KMS-11 (cell line): Measurements from ENCODE around the gene DPH7.
A peak's percentile ranks its signal among the peaks of the same experiment; 100 is the strongest.
"Not testable (repeated sequence)": the region's sequence is repeated elsewhere in the genome, so short reads cannot be mapped to it uniquely, and the experiment has no call there.

Experiments used
- H2AFZ ChIP-seq: fragments of 200-600 bp; sonication (generic); 2 replicates; pipeline ENCODE4 v1.6.1; 2016; ENCODE audit warnings: antibody characterized with exemption, mixed run types, low read depth
- H3K27ac ChIP-seq: fragments of 200-600 bp; sonication (generic); 2 replicates; pipeline ENCODE4 v1.6.1; 2016; ENCODE audit warnings: mild to moderate bottlenecking, mixed run types
- H3K27me3 ChIP-seq: fragments of 200-600 bp; sonication (generic); 2 replicates; pipeline ENCODE4 v1.6.1; 2017; ENCODE audit warnings: mild to moderate bottlenecking, low read depth, mixed run types, moderate library complexity; ENCODE audit not compliant: insufficient read depth
- H3K36me3 ChIP-seq: fragments of 200-600 bp; sonication (generic); 2 replicates; pipeline ENCODE4 v1.6.1; 2017; ENCODE audit warnings: mild to moderate bottlenecking, mixed run types; ENCODE audit not compliant: insufficient read depth
- H3K4me1 ChIP-seq: fragments of 200-600 bp; sonication (generic); 2 replicates; pipeline ENCODE4 v1.6.1; 2016; ENCODE audit warnings: mild to moderate bottlenecking, low read depth, mixed run types; ENCODE audit not compliant: poor library complexity, severe bottlenecking
- H3K4me2 ChIP-seq: fragments of 200-600 bp; sonication (generic); 2 replicates; pipeline ENCODE4 v1.7.0; 2016; ENCODE audit warnings: mild to moderate bottlenecking, mixed run types
- H3K4me3 ChIP-seq: fragments of 200-600 bp; sonication (generic); IDR thresholded peaks from 2 replicates; pipeline ENCODE4 v1.6.1; 2017; ENCODE audit warnings: low read depth, low read length, mixed read lengths; ENCODE audit not compliant: insufficient read depth
- H3K79me2 ChIP-seq: fragments of 200-600 bp; sonication (generic); 2 replicates; pipeline ENCODE4 v1.6.1; 2016; ENCODE audit warnings: low read depth, mixed run types; ENCODE audit not compliant: insufficient read depth
- H3K9ac ChIP-seq: fragments of 200-600 bp; sonication (generic); 2 replicates; pipeline ENCODE4 v1.6.1; 2016; ENCODE audit warnings: mild to moderate bottlenecking, mixed run types
- H4K20me1 ChIP-seq: fragments of 200-600 bp; sonication (generic); 2 replicates; pipeline ENCODE4 v1.6.1; 2016; ENCODE audit warnings: mild to moderate bottlenecking, mixed run types; ENCODE audit not compliant: insufficient read depth
- CTCF ChIP-seq: fragments of 200-600 bp; sonication (generic); conservative IDR thresholded peaks from 2 replicates; pipeline ENCODE4 v1.6.1; 2017; ENCODE audit warnings: low read depth, mild to moderate bottlenecking, antibody characterized with exemption, low read length, moderate library complexity, mixed read lengths

Gene DPH7

GRCh38 chr9:137516144-137516917, 62.4 kb downstream of the DPH7 start:
- Histone ChIP-seq H3K9ac (no peak overlapping the region), H3K27ac (no peak overlapping the region), H3K36me3 (no peaks in the 10 kb centered on the region), H4K20me1 (no peaks in the 10 kb centered on the region), H3K79me2 (no peaks in the 10 kb centered on the region), H3K4me2 (peak overlapping the region; percentile 21; the same call in 1 of the 2 replicates), H3K4me1 (peaks cover 46% of the 10 kb centered on the region), H3K4me3 (no peak overlapping the region), H3K27me3 (no peaks in the 10 kb centered on the region), H2AFZ (no peak overlapping the region)
- no peak for TF ChIP-seq CTCF

GRCh38 chr9:137515338-137515724, 63.4 kb downstream of the DPH7 start:
- H3K9ac ChIP-seq: peak overlapping the region; percentile 62; the same call in 1 of the 2 replicates
- no peaks in the 10 kb centered on the region for H3K27me3 ChIP-seq
- no peak overlapping the region for H2AFZ ChIP-seq
- peaks cover 46% of the 10 kb centered on the region for H3K4me1 ChIP-seq
- peak overlapping the region; percentile 59; the same call in 1 of the 2 replicates for H3K4me2 ChIP-seq
- no peak for TF ChIP-seq CTCF
- peak overlapping the region; percentile 91 for H3K27ac ChIP-seq
- no peaks in the 10 kb centered on the region for H4K20me1 ChIP-seq
- H3K36me3 ChIP-seq: no peaks in the 10 kb centered on the region
- no peak overlapping the region for H3K4me3 ChIP-seq
- no peaks in the 10 kb centered on the region for H3K79me2 ChIP-seq

GRCh38 chr9:137514691-137515337, 63.9 kb downstream of the DPH7 start:
- Histone ChIP-seq H3K4me2 (peak overlapping the region; percentile 59; the same call in 1 of the 2 replicates), H3K4me3 (no peak overlapping the region), H2AFZ (no peak overlapping the region), H3K79me2 (no peaks in the 10 kb centered on the region), H4K20me1 (no peaks in the 10 kb centered on the region), H3K36me3 (no peaks in the 10 kb centered on the region), H3K9ac (peak overlapping the region; percentile 62; the same call in 1 of the 2 replicates), H3K27me3 (no peaks in the 10 kb centered on the region), H3K4me1 (peaks cover 46% of the 10 kb centered on the region), H3K27ac (peak overlapping the region; percentile 91)
- no peak for TF ChIP-seq CTCF

- TF ChIP-seq CTCF: 0 out of 2 replicates have a peak, but pooled peaks have one; percentile 20
- Histone ChIP-seq H3K9ac (peak overlapping the region; percentile 62), H3K4me1 (peaks cover 46% of the 10 kb centered on the region), H3K4me2 (peak overlapping the region; percentile 97), H3K27ac (peak overlapping the region; percentile 91)
- not testable (repeated sequence) for H3K4me3 ChIP-seq, H3K79me2 ChIP-seq, H3K27me3 ChIP-seq, H3K36me3 ChIP-seq, H2AFZ ChIP-seq, H4K20me1 ChIP-seq
Observed at GRCh38 chr9:137513801-137514570, 64.7 kb downstream of the DPH7 start.

- not testable (repeated sequence) for H3K79me2 ChIP-seq, H3K36me3 ChIP-seq, H4K20me1 ChIP-seq, H3K4me3 ChIP-seq, H3K27me3 ChIP-seq, H2AFZ ChIP-seq
- Histone ChIP-seq H3K9ac (peak overlapping the region; percentile 62; the same call in 1 of the 2 replicates), H3K4me2 (peak overlapping the region; percentile 97), H3K4me1 (peaks cover 46% of the 10 kb centered on the region), H3K27ac (peak overlapping the region; percentile 91)
Observed at GRCh38 chr9:137513136-137513535, 65.6 kb downstream of the DPH7 start.
